Testis (tissue), 3 donors: ENCODE data around the gene THBD. TPM values are rescaled to one million over a fixed set of nuclear protein-coding genes. Genes with fewer than 3 reads are reported as not detected.
"Not testable (repeated sequence)": the region's sequence is repeated elsewhere in the genome, so short reads cannot be mapped to it uniquely, and the experiment has no call there.

Experiments
- DNase-seq: peaks from one replicate; pipeline ENCODE4 v3.0.0-alpha.2; 2019
- H3K27ac ChIP-seq, 2 donors: fragments of 200-600 bp; sonication (generic); one replicate each; pipeline ENCODE4 v1.5.1; 2019
- H3K27me3 ChIP-seq: fragments of 200-600 bp; sonication (generic); one replicate; pipeline ENCODE4 v1.5.1; 2019
- H3K36me3 ChIP-seq: fragments of 200-600 bp; sonication (generic); one replicate; pipeline ENCODE4 v1.5.1; 2017; ENCODE audit warnings: low read depth; ENCODE audit errors: missing control alignments
- H3K4me1 ChIP-seq: fragments of 200-600 bp; sonication (generic); one replicate; pipeline ENCODE4 v1.5.1; 2019
- H3K4me3 ChIP-seq, 2 donors: fragments of 200-600 bp; sonication (generic); one replicate each; pipeline ENCODE4 v1.5.1; 2017 to 2019
- H3K9me3 ChIP-seq: fragments of 200-600 bp; sonication (generic); one replicate; pipeline ENCODE4 v1.5.1; 2017
- CTCF ChIP-seq, 3 experiments: fragments of 450-650 bp in 2 of 3; fragments of 200-600 bp in 1 of 3; sonication (generic) in 1 of 3; IDR thresholded peaks; one replicate each; pipeline ENCODE4 v1.5.1; 2016 to 2019; ENCODE audit warnings: antibody characterized with exemption in 3 of 3, mild to moderate bottlenecking in 2 of 3, moderate library complexity in 1 of 3
- POLR2A ChIP-seq: fragments of 450-650 bp; IDR thresholded peaks from one replicate; pipeline ENCODE4 v1.6.1; 2017; ENCODE audit warnings: antibody characterized with exemption, mild to moderate bottlenecking, moderate library complexity
- WGBS, 2 donors: methylation state at CpG; one replicate each; pipeline ENCODE4 v1.1.5; 2018; 5-methylcytosine and 5-hydroxymethylcytosine counted together
- intact Hi-C: fragments of 100-400 bp; cut with DNase I; formaldehyde crosslinking; loops from one replicate; pipeline ENCODE4 v1.15.1; 2023; ENCODE audit warnings: low total_unique reads
- polyA plus RNA-seq: library from polyadenylated mRNA; stranded (reverse); fragments of 350-450 nt; fragmentation: Illumina TruSeq; extraction: RNeasy Lipid Tissue Mini Kit (QIAGEN cat#74804); gene quantifications from one replicate; pipeline ENCODE4 v1.2.3, GENCODE V29; 2014; ENCODE audit warnings: low read depth, low replicate concordance; ENCODE audit not compliant: insufficient read depth
- total RNA-seq, 2 donors: library from RNA; depleted of rRNA; stranded (reverse); fragments of >200 nt; gene quantifications; one replicate each; pipeline ENCODE4 v1.2.3, GENCODE V29; 2016

THBD gene
- total and polyA plus RNA-seq, 3 donors from 2014 or later = 11.0 to 65.0 (median 22.4) TPM

GRCh38 chr20:23031346-23031745 lies 18.1 kb downstream of the THBD start:
- no peaks in the 10 kb centered on the region for H3K9me3 ChIP-seq
- TF ChIP-seq POLR2A = no peak
- TF ChIP-seq CTCF (IDR thresholded peaks at IDR 0.05) = no peak
- DNase-seq = no peak
- H3K27me3 ChIP-seq = no peaks in the 10 kb centered on the region
- intact Hi-C loops = no loop called here
- peaks cover 3% of the 10 kb centered on the region for H3K4me1 ChIP-seq
- no peaks in the 10 kb centered on the region for H3K36me3 ChIP-seq
- WGBS, 2 donors = 91 to 94% methylated on average over 6 of the region's 6 CpGs
- no peak overlapping the region for H3K4me3 ChIP-seq
- H3K27ac ChIP-seq = no peak overlapping the region

- DNase-seq = no peak
Observed at GRCh38 chr20:23029324-23029723, 20.1 kb downstream of the THBD start.

GRCh38 chr20:23028392-23028791 lies 21.1 kb downstream of the THBD start:
- DNase-seq = no peak
- no peaks in the 10 kb centered on the region for H3K27me3 ChIP-seq
- H3K27ac ChIP-seq = no peak overlapping the region
- no peaks in the 10 kb centered on the region for H3K36me3 ChIP-seq
- WGBS, 2 donors = 91 to 94% methylated on average over 3 of the region's 3 CpGs
- no peak for TF ChIP-seq POLR2A
- no peak for TF ChIP-seq CTCF (IDR thresholded peaks at IDR 0.05)
- intact Hi-C loops = no loop called here
- H3K9me3 ChIP-seq = no peaks in the 10 kb centered on the region
- peaks cover 3% of the 10 kb centered on the region for H3K4me1 ChIP-seq
- H3K4me3 ChIP-seq = no peak overlapping the region

More at GRCh38 chr20:23029324-23029723, 20.1 kb downstream of the THBD start:
- H3K9me3 ChIP-seq = no peaks in the 10 kb centered on the region
- 71 to 79% methylated on average over 3 to 4 of the region's 4 CpGs for WGBS, 2 donors
- H3K4me3 ChIP-seq = no peak overlapping the region
- intact Hi-C loops = no loop called here
- no peak overlapping the region for H3K27ac ChIP-seq
- peaks cover 3% of the 10 kb centered on the region for H3K4me1 ChIP-seq
- TF ChIP-seq POLR2A (no peak), CTCF (IDR thresholded peaks at IDR 0.05) (no peak)
- H3K27me3 ChIP-seq = no peaks in the 10 kb centered on the region
- H3K36me3 ChIP-seq = no peaks in the 10 kb centered on the region

GRCh38 chr20:23027721-23028120 lies 21.8 kb downstream of the THBD start:
- TF ChIP-seq POLR2A = no peak
- no peak for TF ChIP-seq CTCF (IDR thresholded peaks at IDR 0.05)
- Histone ChIP-seq H3K4me3 (no peak overlapping the region), H3K36me3 (no peaks in the 10 kb centered on the region), H3K9me3 (no peaks in the 10 kb centered on the region), H3K27me3 (no peaks in the 10 kb centered on the region), H3K27ac (no peak overlapping the region), H3K4me1 (peaks cover 3% of the 10 kb centered on the region)
- intact Hi-C loops = no loop called here
- WGBS, 2 donors = 84 to 91% methylated on average over 1 of the region's 1 CpG
- no peak for DNase-seq

GRCh38 chr20:23025503-23025902 lies 24.0 kb downstream of the THBD start:
- DNase-seq, H3K4me3 ChIP-seq, H3K36me3 ChIP-seq, H3K4me1 ChIP-seq, intact Hi-C loops, H3K27me3 ChIP-seq, H3K27ac ChIP-seq, H3K9me3 ChIP-seq: not testable (repeated sequence)
- 79 to 88% methylated on average over 14 of the region's 14 CpGs for WGBS, 2 donors
